Endothelial cell of umbilical vein (primary cell): ENCODE measurements around the gene PPP2CA.

ENCODE experiments used
- EZH2 ChIP-seq: IDR thresholded peaks from 2 replicates; pipeline ENCODE4 v1.6.1; 2012; ENCODE audit warnings: borderline replicate concordance, low read depth, mild to moderate bottlenecking, moderate library complexity, low read length, inconsistent platforms; ENCODE audit not compliant: severe bottlenecking
- FOS ChIP-seq: IDR thresholded peaks from 2 replicates; pipeline ENCODE4 v1.6.1; 2011; ENCODE audit warnings: mild to moderate bottlenecking, low read length, moderate library complexity, borderline replicate concordance; ENCODE audit not compliant: insufficient read depth
- GATA2 ChIP-seq: IDR thresholded peaks from 2 replicates; pipeline ENCODE4 v1.7.0; 2011; ENCODE audit warnings: low read depth, mild to moderate bottlenecking, moderate library complexity, mixed read lengths, low read length; ENCODE audit not compliant: insufficient read length, insufficient read depth
- POLR2A ChIP-seq: IDR thresholded peaks from 2 replicates; pipeline ENCODE4 v1.6.1; 2012; ENCODE audit warnings: low read depth, mild to moderate bottlenecking, control low read depth, low read length
- POLR2AphosphoS5 ChIP-seq: IDR thresholded peaks from 2 replicates; pipeline ENCODE4 v1.6.1; 2012; ENCODE audit warnings: low read depth, mild to moderate bottlenecking, control low read depth, low read length, moderate library complexity; ENCODE audit not compliant: insufficient read depth
- TF ChIP-seq, protein P1 (sequence below), 2 donors: IDR thresholded peaks; 1 replicate in 1 of 2; 2 replicates in 1 of 2; pipeline ENCODE4 v1.5.1; 2011; ENCODE audit warnings: low read length in 2 of 2, mild to moderate bottlenecking in 2 of 2, moderate library complexity in 2 of 2, control low read depth in 1 of 2, inconsistent platforms in 1 of 2, low read depth in 1 of 2; ENCODE audit not compliant: insufficient read depth in 1 of 2; ENCODE audit errors: extremely low read depth in 1 of 2

DNA sequence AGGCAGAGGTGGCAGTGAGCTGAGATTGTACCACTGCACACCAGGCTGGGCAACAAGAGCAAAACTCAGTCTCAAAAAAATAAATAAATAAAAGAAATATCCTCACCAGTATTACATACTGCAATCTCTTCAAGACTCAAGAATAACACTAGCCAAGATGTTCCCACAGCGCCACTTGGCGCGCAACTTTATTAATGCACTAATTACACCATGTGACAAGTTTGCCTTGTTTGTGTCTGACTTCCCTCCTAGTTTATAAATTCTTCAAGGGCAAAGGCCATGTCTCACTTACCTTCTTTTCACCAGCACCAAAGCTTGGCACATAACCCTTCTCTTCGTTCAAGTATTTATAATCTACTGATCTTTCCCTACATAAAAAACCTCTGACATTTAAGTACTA lies 53.9 kb downstream of the PPP2CA start:
- TF ChIP-seq, protein P1, sequence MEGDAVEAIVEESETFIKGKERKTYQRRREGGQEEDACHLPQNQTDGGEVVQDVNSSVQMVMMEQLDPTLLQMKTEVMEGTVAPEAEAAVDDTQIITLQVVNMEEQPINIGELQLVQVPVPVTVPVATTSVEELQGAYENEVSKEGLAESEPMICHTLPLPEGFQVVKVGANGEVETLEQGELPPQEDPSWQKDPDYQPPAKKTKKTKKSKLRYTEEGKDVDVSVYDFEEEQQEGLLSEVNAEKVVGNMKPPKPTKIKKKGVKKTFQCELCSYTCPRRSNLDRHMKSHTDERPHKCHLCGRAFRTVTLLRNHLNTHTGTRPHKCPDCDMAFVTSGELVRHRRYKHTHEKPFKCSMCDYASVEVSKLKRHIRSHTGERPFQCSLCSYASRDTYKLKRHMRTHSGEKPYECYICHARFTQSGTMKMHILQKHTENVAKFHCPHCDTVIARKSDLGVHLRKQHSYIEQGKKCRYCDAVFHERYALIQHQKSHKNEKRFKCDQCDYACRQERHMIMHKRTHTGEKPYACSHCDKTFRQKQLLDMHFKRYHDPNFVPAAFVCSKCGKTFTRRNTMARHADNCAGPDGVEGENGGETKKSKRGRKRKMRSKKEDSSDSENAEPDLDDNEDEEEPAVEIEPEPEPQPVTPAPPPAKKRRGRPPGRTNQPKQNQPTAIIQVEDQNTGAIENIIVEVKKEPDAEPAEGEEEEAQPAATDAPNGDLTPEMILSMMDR (IDR thresholded peaks at IDR 0.05; ENCODE audit: extremely low read depth in 1 of 2, insufficient read depth in 1 of 2, low read depth in 1 of 2, low read length in 2 of 2), result no peak
- TF ChIP-seq POLR2A (no peak), EZH2 (no peak), FOS (no peak), POLR2AphosphoS5 (no peak), GATA2 (no peak)
